Kidney (tissue), 14 donors: ENCODE results near the gene LRRC53. TPM values are rescaled to one million over a fixed set of nuclear protein-coding genes. Genes with fewer than 3 reads are reported as not detected.

ENCODE experiments used
- DNase-seq, 5 donors: peaks; one replicate each; pipeline ENCODE4 v3.0.0-alpha.2; 2013 to 2020
- FAIRE-seq: peaks from 2 replicates; lab custom pipeline; 2012; peaks lifted over from hg19 to GRCh38; lab: Jason Lieb, UNC
- H3K27ac ChIP-seq, 2 donors: one replicate each; pipeline ENCODE4 v1.7.0; 2013; ENCODE audit warnings: low read depth in 2 of 2, low read length in 2 of 2, inconsistent platforms in 1 of 2
- H3K27me3 ChIP-seq: one replicate; pipeline ENCODE4 v1.7.1; 2013; ENCODE audit warnings: low read length, inconsistent platforms; ENCODE audit not compliant: control insufficient read depth, insufficient read depth
- H3K36me3 ChIP-seq, 3 donors: one replicate each; pipeline versions ENCODE4 v1.7.0 to v1.7.1; 2013; ENCODE audit warnings: low read length in 3 of 3, control low read depth in 1 of 3, inconsistent platforms in 1 of 3; ENCODE audit not compliant: insufficient read depth in 3 of 3, control insufficient read depth in 2 of 3
- H3K4me1 ChIP-seq, 3 donors: one replicate each; pipeline versions ENCODE4 v1.7.0 to v1.7.1; 2013; ENCODE audit warnings: low read length in 3 of 3, inconsistent platforms in 1 of 3, low read depth in 1 of 3; ENCODE audit not compliant: control insufficient read depth in 2 of 3, insufficient read depth in 2 of 3
- H3K4me3 ChIP-seq, 3 donors: one replicate each; pipeline versions ENCODE4 v1.7.0 to v1.8.1; 2013; ENCODE audit warnings: low read length in 3 of 3, control low read depth in 1 of 3, inconsistent platforms in 1 of 3
- H3K9ac ChIP-seq, 3 donors: one replicate each; pipeline versions ENCODE4 v1.7.0 to v1.7.1; 2013; ENCODE audit warnings: low read length in 3 of 3, control low read depth in 1 of 3, inconsistent platforms in 1 of 3
- H3K9me3 ChIP-seq, 3 donors: one replicate each; pipeline versions ENCODE4 v1.7.0 to v1.7.1; 2013; ENCODE audit warnings: low read length in 3 of 3, control low read depth in 1 of 3, inconsistent platforms in 1 of 3; ENCODE audit not compliant: control insufficient read depth in 2 of 3, insufficient read depth in 1 of 3
- CTCF ChIP-seq: IDR thresholded peaks from 3 replicates; pipeline ENCODE4 v1.5.1; 2012; ENCODE audit warnings: mild to moderate bottlenecking, moderate library complexity, borderline replicate concordance; ENCODE audit not compliant: insufficient read depth; ENCODE audit errors: extremely low read depth
- intact Hi-C: fragments of 100-400 bp; cut with DNase I; formaldehyde crosslinking; loops from one replicate; pipeline ENCODE4 v1.11.1; 2022
- polyA plus RNA-seq: library from polyadenylated mRNA; stranded (reverse); fragments of 350-450 nt; fragmentation: Illumina TruSeq; extraction: RNeasy Lipid Tissue Mini Kit (QIAGEN cat#74804); gene quantifications from one replicate; pipeline ENCODE4 v1.2.3, GENCODE V29; 2014; ENCODE audit warnings: low read depth, low replicate concordance; ENCODE audit not compliant: insufficient read depth
- total RNA-seq: library from RNA; stranded (reverse); fragmentation: NEBNext Ultra II Directional; extraction: Animal tissue kit (Norgen Biotek cat#: 25700); gene quantifications from one replicate; pipeline ENCODE4 v1.2.1, GENCODE V29; 2021
- donor health status: control.
- donor health status: control.
- donor health status: control.
- donor health status: control.
- donor health status: control.
- donor health status: DM: yes; HTN: yes; CAD: no.
- donor health status: Normal renal cell carcinoma (clear cell type).

Gene LRRC53
- total and polyA plus RNA-seq, 2 donors from 2014 or later = not detected

DNA sequence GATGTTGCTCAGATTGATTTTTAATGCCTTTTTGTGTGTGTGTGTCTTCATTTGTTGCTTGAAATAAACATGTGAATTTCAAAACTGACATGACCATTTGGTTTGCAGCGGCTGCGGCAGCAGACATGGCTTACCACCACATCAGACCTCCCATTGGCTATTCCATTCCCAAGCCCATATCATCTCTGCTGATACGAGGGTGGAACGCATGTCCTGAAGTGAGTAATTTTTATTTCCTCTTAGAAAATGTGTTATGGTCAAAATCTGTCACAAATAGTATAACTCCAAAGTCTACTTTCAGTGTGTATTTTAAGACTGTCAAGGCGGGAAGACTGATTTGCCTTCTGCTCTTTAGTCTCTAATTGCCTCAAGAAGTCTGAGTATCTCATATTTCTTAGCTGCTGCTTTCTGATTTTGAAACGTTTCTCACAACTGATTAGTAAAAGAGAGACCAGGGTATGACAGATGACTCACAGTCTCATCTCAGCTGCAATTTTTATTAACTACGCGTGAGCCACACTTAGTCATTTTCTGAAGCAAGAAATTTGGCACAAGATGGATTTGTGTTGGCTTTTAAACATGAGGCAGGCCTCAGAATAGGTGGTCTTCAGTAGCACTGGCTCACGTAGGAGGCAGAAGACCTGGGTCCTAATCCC, 49.0 kb downstream of the LRRC53 start:
- DNase-seq = no peak
- no peak for TF ChIP-seq CTCF
- no peaks in the 10 kb centered on the region for H3K4me1 ChIP-seq
- H3K9ac ChIP-seq = no peak overlapping the region
- no peaks in the 10 kb centered on the region for H3K9me3 ChIP-seq
- no peak for FAIRE-seq
- no peak overlapping the region for H3K4me3 ChIP-seq
- intact Hi-C loops = no loop called here
- no peak overlapping the region for H3K27ac ChIP-seq
- no peaks in the 10 kb centered on the region for H3K27me3 ChIP-seq
- no peaks in the 10 kb centered on the region for H3K36me3 ChIP-seq

DNA sequence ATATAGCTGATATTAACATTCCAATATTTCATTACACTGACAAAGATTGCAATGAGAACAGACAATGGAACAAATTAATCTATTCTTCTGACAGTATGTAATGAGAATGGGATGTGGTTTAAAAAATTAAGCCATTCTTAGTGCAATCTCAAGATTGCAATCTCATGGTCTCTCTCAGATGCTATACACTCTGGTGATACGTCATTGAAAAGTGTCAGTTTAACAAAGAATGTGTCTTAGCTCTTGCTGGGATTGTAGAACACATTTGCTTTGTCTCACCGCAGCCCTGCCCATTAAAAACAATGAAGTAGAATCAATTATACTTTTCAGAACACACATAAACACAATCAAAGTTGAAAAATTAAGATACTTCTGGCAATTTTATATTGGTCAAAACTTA, 55.2 kb downstream of the LRRC53 start:
- Histone ChIP-seq H3K27me3 (no peaks in the 10 kb centered on the region), H3K9me3 (no peaks in the 10 kb centered on the region), H3K4me3 (no peak overlapping the region), H3K4me1 (no peaks in the 10 kb centered on the region), H3K36me3 (no peaks in the 10 kb centered on the region), H3K9ac (no peak overlapping the region), H3K27ac (no peak overlapping the region)
- intact Hi-C loops = no loop called here
- DNase-seq (no peak), FAIRE-seq (no peak)
- TF ChIP-seq CTCF = no peak

DNA sequence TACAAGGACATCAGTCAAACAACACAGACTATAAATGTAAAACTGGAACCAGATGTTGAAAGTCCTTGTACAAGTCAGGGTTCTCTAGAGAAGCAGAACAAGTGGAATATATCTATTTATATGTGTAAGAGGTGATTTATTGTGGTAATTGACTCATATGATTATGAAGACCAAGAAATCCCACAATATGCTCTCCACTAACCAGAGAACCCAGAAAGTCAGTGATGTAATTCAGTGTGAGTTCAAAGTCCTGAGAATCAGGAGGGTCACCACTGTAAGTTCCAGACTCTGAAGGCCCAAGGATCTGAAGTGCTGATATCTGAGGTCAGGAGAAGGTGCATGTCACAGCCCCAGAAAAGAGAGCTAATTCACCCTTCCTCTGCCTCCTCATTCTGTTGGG, 57.0 kb downstream of the LRRC53 start:
- FAIRE-seq (no peak), DNase-seq (no peak)
- no peak overlapping the region for H3K9ac ChIP-seq
- H3K9me3 ChIP-seq = no peaks in the 10 kb centered on the region
- H3K27me3 ChIP-seq = no peaks in the 10 kb centered on the region
- TF ChIP-seq CTCF = no peak
- intact Hi-C loops = no loop called here
- H3K36me3 ChIP-seq = no peaks in the 10 kb centered on the region
- H3K27ac ChIP-seq = no peak overlapping the region
- no peaks in the 10 kb centered on the region for H3K4me1 ChIP-seq
- no peak overlapping the region for H3K4me3 ChIP-seq

DNA sequence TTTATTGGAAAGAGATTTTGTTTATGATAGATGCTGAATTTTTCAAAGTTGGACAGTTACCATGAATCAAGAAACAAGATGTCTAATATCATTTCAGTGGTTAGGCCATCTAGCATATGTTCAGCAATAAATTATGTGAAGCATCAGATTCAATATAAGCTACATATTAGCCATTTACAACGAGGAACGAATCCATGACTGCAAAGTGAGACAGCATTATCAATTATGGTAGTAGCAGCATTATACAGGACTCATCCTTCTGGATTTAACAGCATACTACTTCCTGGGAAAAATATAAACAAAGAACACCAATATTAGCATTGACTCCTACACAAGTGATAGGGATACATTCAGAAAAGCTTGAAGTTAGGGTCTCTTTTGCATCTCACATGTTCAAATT, 59.1 kb downstream of the LRRC53 start:
- no peak for DNase-seq
- Histone ChIP-seq H3K27ac (no peak overlapping the region), H3K9me3 (no peaks in the 10 kb centered on the region), H3K27me3 (no peaks in the 10 kb centered on the region), H3K36me3 (no peaks in the 10 kb centered on the region), H3K9ac (no peak overlapping the region), H3K4me3 (no peak overlapping the region), H3K4me1 (no peaks in the 10 kb centered on the region)
- no peak for TF ChIP-seq CTCF
- intact Hi-C loops = no loop called here
- FAIRE-seq = no peak
